GM18505 (cell line): ENCODE results near the gene LCE1A.

Experiments used
- ATAC-seq: cut with Tn5 transposase; IDR thresholded peaks from one replicate; pipeline ENCODE4 v1.9.1; 2021; ENCODE audit not compliant: unreplicated experiment
- POLR2A ChIP-seq: IDR thresholded peaks from 4 replicates; pipeline ENCODE4 v1.6.1; 2011; ENCODE audit warnings: borderline replicate concordance; ENCODE audit not compliant: insufficient read depth, insufficient read length; ENCODE audit errors: extremely low read depth

Gene LCE1A

DNA sequence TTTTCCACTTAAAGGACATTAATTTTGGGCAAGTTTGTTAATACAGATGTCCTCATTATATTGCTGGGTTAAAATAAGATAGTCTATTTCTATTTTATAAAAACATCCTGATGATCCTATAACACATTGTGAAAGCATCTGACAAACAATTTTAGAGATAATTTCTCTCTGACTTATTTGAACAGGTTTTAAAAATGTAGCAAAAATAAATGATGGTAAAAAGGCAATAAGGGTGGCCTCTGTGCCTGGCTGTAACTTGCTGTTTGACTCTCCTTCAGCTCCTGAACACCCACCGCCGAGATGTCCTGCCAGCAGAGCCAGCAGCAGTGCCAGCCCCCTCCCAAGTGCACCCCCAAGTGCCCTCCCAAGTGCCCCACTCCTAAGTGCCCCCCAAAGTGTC lies at the start of gene LCE1A:
LCE1A (plus strand) TSS at position 301 of the 400 bp plus-strand sequence; CDS start at position 301, 0 bp downstream.
- no peak for TF ChIP-seq POLR2A
- ATAC-seq = no peak

GRCh38 chr1:152777510-152778137 lies 49.6 kb upstream of the LCE1A start:
- no peak for TF ChIP-seq POLR2A
- ATAC-seq = no peak

GRCh38 chr1:152783095-152783494 lies 44.2 kb upstream of the LCE1A start:
- no peak for TF ChIP-seq POLR2A
- no peak for ATAC-seq

GRCh38 chr1:152786077-152786476 lies 41.2 kb upstream of the LCE1A start, which contains the start of gene LCE1E:
Gene LCE1E (plus strand): TSS chr1:152786257. CDS start chr1:152787300, 1,043 bp downstream.
- no peak for ATAC-seq
- TF ChIP-seq POLR2A = no peak

DNA sequence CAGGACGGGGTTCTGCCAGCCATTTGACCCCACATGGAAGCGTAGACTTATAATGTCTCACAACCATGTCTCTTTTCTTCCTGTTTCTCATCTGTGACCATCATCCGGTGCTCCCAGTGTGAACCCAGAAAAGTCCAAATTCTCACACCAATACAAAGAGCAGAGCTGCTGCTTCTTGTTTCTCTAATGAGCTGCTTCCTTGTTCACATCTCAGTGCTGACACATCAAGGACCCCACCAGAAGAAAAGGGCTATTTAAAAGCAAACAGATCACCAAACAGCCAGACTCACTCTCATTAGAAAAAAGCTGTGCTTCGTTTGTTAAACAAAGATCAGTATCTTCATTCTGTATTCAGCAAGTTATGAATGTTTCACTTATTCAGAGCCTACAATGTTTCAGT lies 31.6 kb upstream of the LCE1A start:
- ATAC-seq = no peak
- TF ChIP-seq POLR2A = no peak

GRCh38 chr1:152796421-152796820 lies 30.9 kb upstream of the LCE1A start, which contains the start of gene LCE1D:
Gene LCE1D (plus strand): TSS chr1:152796721. CDS start chr1:152797795, 1,074 bp downstream.
- no peak for ATAC-seq
- no peak for TF ChIP-seq POLR2A

DNA sequence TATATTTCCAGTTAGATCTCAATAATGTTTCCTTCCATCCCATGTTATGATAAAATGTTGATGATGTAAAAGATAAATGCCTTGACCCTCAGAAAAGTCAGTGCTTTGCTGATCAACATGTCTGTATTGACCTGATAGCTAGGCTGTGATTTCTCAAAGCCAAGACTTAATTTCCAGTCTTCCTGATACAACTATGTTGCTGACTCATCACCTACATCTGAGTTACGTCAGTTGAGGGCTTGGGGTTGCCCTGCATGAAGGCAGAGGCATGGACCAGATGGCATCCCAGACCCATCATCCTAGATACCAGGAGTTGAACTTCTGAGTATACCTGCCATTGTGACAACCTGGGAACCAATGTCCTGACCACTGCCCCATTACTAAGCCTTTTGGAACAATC lies 25.9 kb upstream of the LCE1A start:
- no peak for TF ChIP-seq POLR2A
- ATAC-seq = no peak

DNA sequence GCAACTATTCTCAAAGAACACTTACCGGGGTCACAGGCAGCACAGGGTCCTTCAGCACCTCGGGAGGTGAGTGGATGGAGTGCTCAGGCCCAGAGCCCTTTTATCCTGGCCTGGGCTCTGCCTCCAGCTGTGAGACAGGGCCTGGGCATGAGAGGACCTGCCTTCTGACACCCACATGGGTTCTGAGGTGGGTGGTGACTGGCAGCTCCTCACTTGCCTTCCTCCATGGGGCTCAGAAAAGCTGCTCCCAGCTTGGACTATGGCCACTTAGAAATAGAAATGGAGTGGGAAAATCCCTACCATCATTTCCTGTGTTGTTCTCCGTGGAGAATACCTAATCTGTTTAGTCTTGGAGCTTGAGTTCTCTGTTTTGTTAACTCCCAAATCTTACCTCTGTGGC lies 20.7 kb upstream of the LCE1A start, which contains the start of gene LCE1C:
LCE1C (minus strand) TSS at position 76 of the 400 bp plus-strand sequence. CDS start 1,173 bp downstream, outside the sequence.
- no peak for ATAC-seq
- TF ChIP-seq POLR2A = no peak

GRCh38 chr1:152811050-152811449 lies 16.2 kb upstream of the LCE1A start:
- ATAC-seq = no peak
- TF ChIP-seq POLR2A = no peak

- no peak for ATAC-seq
- TF ChIP-seq POLR2A = no peak
Measured at GRCh38 chr1:152811671-152812070, 15.6 kb upstream of the LCE1A start, which contains the start of gene LCE1B. Gene LCE1B (plus strand): TSS chr1:152811971. CDS start chr1:152812447, 476 bp downstream.

DNA sequence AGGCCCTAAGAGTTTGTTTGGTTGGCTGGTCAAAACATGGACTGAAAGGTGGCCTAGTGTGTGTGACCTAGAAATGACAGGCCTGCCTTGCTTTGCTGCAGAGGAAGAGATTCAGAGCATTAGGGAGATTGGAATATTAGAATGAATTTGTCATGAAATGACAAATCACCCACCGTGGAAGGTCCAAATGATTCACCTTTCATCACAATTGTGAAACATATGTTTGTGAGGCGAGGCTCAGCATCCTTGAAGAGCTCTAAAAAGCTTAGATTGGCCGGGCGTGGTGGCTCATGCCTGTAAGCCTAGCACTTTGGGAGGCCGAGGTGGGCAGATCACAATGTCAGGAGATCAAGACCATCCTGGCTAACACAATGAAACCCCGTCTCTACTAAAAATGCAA lies 10.0 kb upstream of the LCE1A start:
- TF ChIP-seq POLR2A = no peak
- no peak for ATAC-seq

DNA sequence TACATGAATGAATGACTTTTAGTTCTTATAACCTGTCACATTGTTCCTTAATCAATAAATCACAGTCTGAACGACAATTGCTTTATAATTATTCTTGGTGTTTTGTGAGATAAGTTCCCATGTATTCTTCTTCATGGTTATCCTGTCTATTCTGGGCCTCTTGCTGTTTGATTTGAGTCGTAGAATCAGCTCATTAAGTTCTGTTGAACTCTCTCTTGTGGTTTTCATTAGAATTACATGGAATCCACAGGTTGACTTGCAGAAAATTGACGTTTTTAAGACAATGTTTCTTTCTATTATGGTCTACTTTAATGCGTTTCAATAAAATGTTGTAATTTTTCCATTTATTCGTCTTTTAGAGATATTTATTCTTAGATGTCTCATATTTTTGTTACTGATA lies 4.0 kb upstream of the LCE1A start:
- TF ChIP-seq POLR2A = no peak
- ATAC-seq = no peak

DNA sequence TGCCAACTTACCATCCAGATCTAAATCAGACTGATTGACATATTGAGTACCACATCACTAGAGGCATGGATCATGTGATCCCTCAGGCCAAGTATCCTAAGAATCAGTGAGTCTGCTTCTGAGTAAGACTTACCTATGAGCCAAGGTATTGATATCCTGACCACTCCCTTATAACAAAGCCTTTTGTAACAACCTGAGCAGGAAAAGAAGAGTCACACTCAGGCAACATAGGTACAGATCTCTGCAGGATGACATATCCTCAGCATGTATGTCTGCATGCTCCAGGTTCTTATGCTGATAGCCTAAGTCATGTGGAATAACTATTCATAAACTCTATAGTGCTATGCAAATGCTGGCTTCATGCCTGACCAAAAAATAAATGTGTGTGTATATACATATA lies 2.3 kb upstream of the LCE1A start:
- no peak for TF ChIP-seq POLR2A
- ATAC-seq = no peak

DNA sequence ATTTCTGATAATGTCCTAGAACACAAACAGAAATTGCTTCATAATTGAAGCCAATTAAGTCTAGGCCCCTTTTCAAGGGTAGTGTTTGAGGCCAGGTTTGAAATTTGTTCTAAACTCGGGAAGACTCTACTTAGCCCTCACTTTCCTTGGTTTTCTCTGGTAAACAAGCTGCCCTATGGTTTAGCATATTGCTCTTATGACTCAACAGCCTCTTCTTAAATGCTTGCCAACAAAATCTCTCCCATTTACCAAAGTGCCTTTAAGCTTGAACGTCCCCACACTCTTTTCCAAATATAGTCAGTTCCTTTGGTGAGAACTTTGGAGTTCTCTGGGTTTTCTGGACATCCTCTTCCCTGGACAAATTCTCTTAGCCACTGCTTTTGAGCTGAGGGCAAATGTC lies 9.6 kb downstream of the LCE1A start:
- ATAC-seq = no peak
- no peak for TF ChIP-seq POLR2A
